ENCODE data around the gene KCNA5.

GRCh38 chr12:5047094-5047493, 3.4 kb downstream of the KCNA5 start:
- TF ChIP-seq, protein P1, sequence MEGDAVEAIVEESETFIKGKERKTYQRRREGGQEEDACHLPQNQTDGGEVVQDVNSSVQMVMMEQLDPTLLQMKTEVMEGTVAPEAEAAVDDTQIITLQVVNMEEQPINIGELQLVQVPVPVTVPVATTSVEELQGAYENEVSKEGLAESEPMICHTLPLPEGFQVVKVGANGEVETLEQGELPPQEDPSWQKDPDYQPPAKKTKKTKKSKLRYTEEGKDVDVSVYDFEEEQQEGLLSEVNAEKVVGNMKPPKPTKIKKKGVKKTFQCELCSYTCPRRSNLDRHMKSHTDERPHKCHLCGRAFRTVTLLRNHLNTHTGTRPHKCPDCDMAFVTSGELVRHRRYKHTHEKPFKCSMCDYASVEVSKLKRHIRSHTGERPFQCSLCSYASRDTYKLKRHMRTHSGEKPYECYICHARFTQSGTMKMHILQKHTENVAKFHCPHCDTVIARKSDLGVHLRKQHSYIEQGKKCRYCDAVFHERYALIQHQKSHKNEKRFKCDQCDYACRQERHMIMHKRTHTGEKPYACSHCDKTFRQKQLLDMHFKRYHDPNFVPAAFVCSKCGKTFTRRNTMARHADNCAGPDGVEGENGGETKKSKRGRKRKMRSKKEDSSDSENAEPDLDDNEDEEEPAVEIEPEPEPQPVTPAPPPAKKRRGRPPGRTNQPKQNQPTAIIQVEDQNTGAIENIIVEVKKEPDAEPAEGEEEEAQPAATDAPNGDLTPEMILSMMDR (IDR thresholded peaks at IDR 0.05; ENCODE audit: borderline replicate concordance, extremely low read depth, low read length, poor library complexity, severe bottlenecking): no peak
- no peak for TF ChIP-seq EZH2 (IDR thresholded peaks at IDR 0.05; ENCODE audit: borderline replicate concordance, low read depth, low read length, severe bottlenecking)
